HT1080 (cell line): ENCODE results near the gene NHLRC3. TPM values are rescaled to one million over a fixed set of nuclear protein-coding genes. Genes with fewer than 3 reads are reported as not detected.
"Not testable (repeated sequence)": the region's sequence is repeated elsewhere in the genome, so short reads cannot be mapped to it uniquely, and the experiment has no call there.

Source experiments
- DNase-seq: peaks from one replicate; pipeline ENCODE4 v3.0.0-alpha.2; 2015; ENCODE audit warnings: low read depth
- total RNA-seq: library from RNA; depleted of rRNA; stranded (reverse); fragments of >200 nt; shearing (Covaris generic); gene quantifications from 2 replicates; pipeline ENCODE4 v1.2.3, GENCODE V29; 2014; rRNA removed

The NHLRC3 gene
- total RNA-seq, 1 experiment from 2014 or later: 5.4 TPM

GRCh38 chr13:39044536-39044935, 6.3 kb downstream of the NHLRC3 start:
- no peak for DNase-seq

GRCh38 chr13:39047560-39047959, 9.3 kb downstream of the NHLRC3 start:
- no peak for DNase-seq

GRCh38 chr13:39048806-39049205, 10.6 kb downstream of the NHLRC3 start:
- DNase-seq: no peak

- DNase-seq: no peak
Measured at GRCh38 chr13:39049274-39049673, 11.0 kb downstream of the NHLRC3 start.

- peak; percentile 16 for DNase-seq
Measured at GRCh38 chr13:39051157-39051556, 12.9 kb downstream of the NHLRC3 start.

- no peak for DNase-seq
Measured at GRCh38 chr13:39052944-39053343, 14.7 kb downstream of the NHLRC3 start.

GRCh38 chr13:39054112-39054511, 15.9 kb downstream of the NHLRC3 start:
- DNase-seq: no peak

- no peak for DNase-seq
Measured at GRCh38 chr13:39056018-39056417, 17.8 kb downstream of the NHLRC3 start.

GRCh38 chr13:39058040-39058439, 19.8 kb downstream of the NHLRC3 start:
- no peak for DNase-seq

- DNase-seq: no peak
Measured at GRCh38 chr13:39062004-39062403, 23.7 kb downstream of the NHLRC3 start.

- DNase-seq: no peak
Measured at GRCh38 chr13:39072842-39073241, 34.6 kb downstream of the NHLRC3 start.

GRCh38 chr13:39073983-39074382, 35.7 kb downstream of the NHLRC3 start:
- no peak for DNase-seq

- not testable (repeated sequence) for DNase-seq
Measured at GRCh38 chr13:39086251-39086945, 48.1 kb downstream of the NHLRC3 start.

GRCh38 chr13:39091586-39091985, 53.3 kb downstream of the NHLRC3 start:
- no peak for DNase-seq

- DNase-seq: no peak
Measured at GRCh38 chr13:39095500-39095899, 57.2 kb downstream of the NHLRC3 start.

GRCh38 chr13:39099231-39099630, 61.0 kb downstream of the NHLRC3 start:
- no peak for DNase-seq

Other genes with a start within 250 kb of the NHLRC3 start
- gene STOML3, start 47.6 kb upstream of the NHLRC3 start, total RNA-seq: not detected in 2 replicates
- gene PROSER1, start 367 bp upstream of the NHLRC3 start, total RNA-seq: 11.9 and 12.8 TPM in 2 replicates